HUES6 (cell line): ENCODE data around the gene CTPS1.

Experiments
- H3K27ac ChIP-seq: 2 replicates; pipeline ENCODE4 v1.7.0; 2013; ENCODE audit warnings: low read depth, mild to moderate bottlenecking, low read length, inconsistent platforms
- H3K27me3 ChIP-seq: 2 replicates; pipeline ENCODE4 v1.6.1; 2013; ENCODE audit warnings: low read length; ENCODE audit not compliant: control insufficient read depth, insufficient read depth
- H3K36me3 ChIP-seq: 2 replicates; pipeline ENCODE4 v1.6.1; 2013; ENCODE audit warnings: low read length; ENCODE audit not compliant: control insufficient read depth, insufficient read depth
- H3K4me1 ChIP-seq: 2 replicates; pipeline ENCODE4 v1.6.1; 2013; ENCODE audit warnings: low read length; ENCODE audit not compliant: control insufficient read depth, insufficient read depth
- H3K4me3 ChIP-seq: 2 replicates; pipeline ENCODE4 v1.5.1; 2013; ENCODE audit warnings: low read depth, low read length
- H3K9ac ChIP-seq: one replicate; pipeline ENCODE4 v1.6.1; 2013; ENCODE audit warnings: mild to moderate bottlenecking, low read length
- H3K9me3 ChIP-seq: 2 replicates; pipeline ENCODE4 v1.6.1; 2013; ENCODE audit warnings: low read depth, low read length; ENCODE audit not compliant: control insufficient read depth, insufficient read depth

The CTPS1 gene

GRCh38 chr1:41046347-41046775, 66.9 kb downstream of the CTPS1 start:
- Histone ChIP-seq H3K9ac (no peak overlapping the region), H3K4me1 (peaks cover 9% of the 10 kb centered on the region; the same call in 1 of the 2 replicates), H3K9me3 (no peaks in the 10 kb centered on the region), H3K36me3 (peaks cover 24% of the 10 kb centered on the region), H3K4me3 (no peak overlapping the region), H3K27me3 (no peaks in the 10 kb centered on the region), H3K27ac (no peak overlapping the region)

GRCh38 chr1:41048540-41048939, 69.0 kb downstream of the CTPS1 start:
- no peak overlapping the region for H3K4me3 ChIP-seq
- H3K4me1 ChIP-seq = peaks cover 9% of the 10 kb centered on the region; the same call in 1 of the 2 replicates
- no peak overlapping the region for H3K27ac ChIP-seq
- no peaks in the 10 kb centered on the region for H3K27me3 ChIP-seq
- no peak overlapping the region for H3K9ac ChIP-seq
- H3K36me3 ChIP-seq = peaks cover 24% of the 10 kb centered on the region
- H3K9me3 ChIP-seq = no peaks in the 10 kb centered on the region

- H3K9ac ChIP-seq = no peak overlapping the region
- no peaks in the 10 kb centered on the region for H3K4me1 ChIP-seq
- H3K4me3 ChIP-seq = no peak overlapping the region
- H3K27me3 ChIP-seq = no peaks in the 10 kb centered on the region
- no peak overlapping the region for H3K27ac ChIP-seq
- H3K9me3 ChIP-seq = no peaks in the 10 kb centered on the region
- H3K36me3 ChIP-seq = peaks cover 11% of the 10 kb centered on the region
Measured at GRCh38 chr1:41051022-41051421, 71.5 kb downstream of the CTPS1 start.

GRCh38 chr1:41053316-41053715, 73.8 kb downstream of the CTPS1 start:
- H3K4me1 ChIP-seq = no peaks in the 10 kb centered on the region
- H3K9me3 ChIP-seq = no peaks in the 10 kb centered on the region
- no peak overlapping the region for H3K4me3 ChIP-seq
- H3K36me3 ChIP-seq = no peaks in the 10 kb centered on the region; the same call in 1 of the 2 replicates
- no peaks in the 10 kb centered on the region for H3K27me3 ChIP-seq
- H3K27ac ChIP-seq = no peak overlapping the region
- H3K9ac ChIP-seq = no peak overlapping the region

- Histone ChIP-seq H3K36me3 (peaks cover 2% of the 10 kb centered on the region; the same call in 1 of the 2 replicates), H3K4me3 (no peak overlapping the region), H3K9ac (no peak overlapping the region), H3K4me1 (no peaks in the 10 kb centered on the region), H3K27ac (no peak overlapping the region), H3K9me3 (0 out of 2 replicates have a peak, but pooled peaks cover 8% of the 10 kb centered on the region), H3K27me3 (no peaks in the 10 kb centered on the region)
Measured at GRCh38 chr1:41056907-41057306, 77.4 kb downstream of the CTPS1 start.
